ENCODE results near the gene FZR1. TPM values are rescaled to one million over a fixed set of nuclear protein-coding genes. Genes with fewer than 3 reads are reported as not detected.
A peak's percentile ranks its signal among the peaks of the same experiment; 100 is the strongest.

The FZR1 gene
- total and polyA plus RNA-seq, 9 of the 15 experiments (the other 6 are each of a cell fraction or from before 2014, with no cell fraction given), result 0.18 to 48.0 (median 22.2) TPM

DNA sequence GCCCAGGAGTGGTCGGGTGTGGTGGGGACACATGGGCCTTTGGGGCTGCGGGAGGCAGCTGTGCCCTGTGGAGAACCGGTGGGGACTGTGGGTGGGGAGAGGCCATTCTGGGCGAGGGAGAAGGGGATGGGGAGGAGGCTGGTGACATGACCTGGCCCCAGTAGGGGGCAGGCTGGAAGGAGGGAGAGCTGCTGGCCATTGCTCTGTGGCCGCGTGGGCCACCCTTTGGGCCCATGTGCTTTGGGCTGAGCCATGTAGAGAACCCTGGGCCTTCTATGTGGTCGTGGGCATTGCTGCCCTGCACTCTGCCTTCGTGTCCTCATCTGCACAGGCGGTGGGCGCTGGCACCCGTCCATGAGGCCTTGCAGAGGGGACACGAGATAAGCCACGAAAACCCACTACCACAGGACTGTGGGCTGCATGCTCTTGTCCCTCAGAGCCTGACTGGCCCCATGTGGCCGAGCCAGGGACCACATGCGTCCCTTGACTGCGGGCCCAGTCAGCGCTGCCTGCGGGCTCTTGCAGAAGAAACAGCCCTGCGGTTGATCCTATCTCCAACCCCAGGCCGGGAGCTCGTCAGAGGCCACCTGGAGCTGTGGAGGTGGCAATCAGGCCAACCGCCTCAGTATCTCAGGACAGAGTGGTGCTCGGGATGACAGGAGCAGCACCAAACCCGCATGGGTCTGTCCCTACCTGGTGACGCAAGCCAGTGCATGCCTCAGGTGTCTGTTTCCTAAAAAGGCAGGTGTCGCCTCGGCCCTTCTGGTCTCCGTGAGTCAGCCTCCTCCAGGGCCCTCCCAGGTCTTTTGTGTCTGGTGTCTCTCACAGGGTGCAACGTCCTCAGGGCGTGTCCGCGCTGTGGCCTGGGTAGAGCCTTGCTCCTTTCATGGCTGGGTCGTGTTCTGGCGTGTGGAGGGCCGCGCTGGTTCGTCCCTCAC lies 14.3 kb downstream of the FZR1 start (continued):
- TF ChIP-seq, protein P1, sequence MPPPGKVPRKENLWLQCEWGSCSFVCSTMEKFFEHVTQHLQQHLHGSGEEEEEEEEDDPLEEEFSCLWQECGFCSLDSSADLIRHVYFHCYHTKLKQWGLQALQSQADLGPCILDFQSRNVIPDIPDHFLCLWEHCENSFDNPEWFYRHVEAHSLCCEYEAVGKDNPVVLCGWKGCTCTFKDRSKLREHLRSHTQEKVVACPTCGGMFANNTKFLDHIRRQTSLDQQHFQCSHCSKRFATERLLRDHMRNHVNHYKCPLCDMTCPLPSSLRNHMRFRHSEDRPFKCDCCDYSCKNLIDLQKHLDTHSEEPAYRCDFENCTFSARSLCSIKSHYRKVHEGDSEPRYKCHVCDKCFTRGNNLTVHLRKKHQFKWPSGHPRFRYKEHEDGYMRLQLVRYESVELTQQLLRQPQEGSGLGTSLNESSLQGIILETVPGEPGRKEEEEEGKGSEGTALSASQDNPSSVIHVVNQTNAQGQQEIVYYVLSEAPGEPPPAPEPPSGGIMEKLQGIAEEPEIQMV (tag; conservative IDR thresholded peaks at IDR 0.05; ENCODE audit: low read depth), result 0 out of 2 replicates have a peak, but pooled peaks have one; percentile 29
- no peak for TF ChIP-seq POU5F1 (IDR thresholded peaks at IDR 0.05; ENCODE audit: borderline replicate concordance, low read depth, low read length, partially characterized antibody)
- TF ChIP-seq RB1 (IDR thresholded peaks at IDR 0.05; ENCODE audit: low read depth), result peak; percentile 46; the same call in 1 of the 2 replicates
- TF ChIP-seq CTCF (IDR thresholded peaks at IDR 0.05 in 2 of 3, conservative IDR thresholded peaks at IDR 0.05 in 1 of 3; ENCODE audit: insufficient read depth in 2 of 3, low read depth in 1 of 3, low read length in 3 of 3), result peak; percentile 70 to 81 (median 72)
- TF ChIP-seq, protein P2, sequence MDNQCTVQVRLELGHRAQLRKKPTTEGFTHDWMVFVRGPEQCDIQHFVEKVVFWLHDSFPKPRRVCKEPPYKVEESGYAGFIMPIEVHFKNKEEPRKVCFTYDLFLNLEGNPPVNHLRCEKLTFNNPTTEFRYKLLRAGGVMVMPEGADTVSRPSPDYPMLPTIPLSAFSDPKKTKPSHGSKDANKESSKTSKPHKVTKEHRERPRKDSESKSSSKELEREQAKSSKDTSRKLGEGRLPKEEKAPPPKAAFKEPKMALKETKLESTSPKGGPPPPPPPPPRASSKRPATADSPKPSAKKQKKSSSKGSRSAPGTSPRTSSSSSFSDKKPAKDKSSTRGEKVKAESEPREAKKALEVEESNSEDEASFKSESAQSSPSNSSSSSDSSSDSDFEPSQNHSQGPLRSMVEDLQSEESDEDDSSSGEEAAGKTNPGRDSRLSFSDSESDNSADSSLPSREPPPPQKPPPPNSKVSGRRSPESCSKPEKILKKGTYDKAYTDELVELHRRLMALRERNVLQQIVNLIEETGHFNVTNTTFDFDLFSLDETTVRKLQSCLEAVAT (IDR thresholded peaks at IDR 0.05), result peak in 1 of 2 experiments; percentile 69; a peak in 2 of 4 replicates
- TF ChIP-seq FOXM1 (IDR thresholded peaks at IDR 0.05; ENCODE audit: low read depth), result no peak
- TF ChIP-seq FOXM1 (CRISPR knock-in tag; IDR thresholded peaks at IDR 0.05; ENCODE audit: low read depth), result peak; percentile 81; the same call in 1 of the 2 replicates
- no peak for TF ChIP-seq ZNF282 (CRISPR knock-in tag; IDR thresholded peaks at IDR 0.05)
- TF ChIP-seq ZNF232 (CRISPR knock-in tag; IDR thresholded peaks at IDR 0.05), result peak; percentile 96
- TF ChIP-seq, protein P3, sequence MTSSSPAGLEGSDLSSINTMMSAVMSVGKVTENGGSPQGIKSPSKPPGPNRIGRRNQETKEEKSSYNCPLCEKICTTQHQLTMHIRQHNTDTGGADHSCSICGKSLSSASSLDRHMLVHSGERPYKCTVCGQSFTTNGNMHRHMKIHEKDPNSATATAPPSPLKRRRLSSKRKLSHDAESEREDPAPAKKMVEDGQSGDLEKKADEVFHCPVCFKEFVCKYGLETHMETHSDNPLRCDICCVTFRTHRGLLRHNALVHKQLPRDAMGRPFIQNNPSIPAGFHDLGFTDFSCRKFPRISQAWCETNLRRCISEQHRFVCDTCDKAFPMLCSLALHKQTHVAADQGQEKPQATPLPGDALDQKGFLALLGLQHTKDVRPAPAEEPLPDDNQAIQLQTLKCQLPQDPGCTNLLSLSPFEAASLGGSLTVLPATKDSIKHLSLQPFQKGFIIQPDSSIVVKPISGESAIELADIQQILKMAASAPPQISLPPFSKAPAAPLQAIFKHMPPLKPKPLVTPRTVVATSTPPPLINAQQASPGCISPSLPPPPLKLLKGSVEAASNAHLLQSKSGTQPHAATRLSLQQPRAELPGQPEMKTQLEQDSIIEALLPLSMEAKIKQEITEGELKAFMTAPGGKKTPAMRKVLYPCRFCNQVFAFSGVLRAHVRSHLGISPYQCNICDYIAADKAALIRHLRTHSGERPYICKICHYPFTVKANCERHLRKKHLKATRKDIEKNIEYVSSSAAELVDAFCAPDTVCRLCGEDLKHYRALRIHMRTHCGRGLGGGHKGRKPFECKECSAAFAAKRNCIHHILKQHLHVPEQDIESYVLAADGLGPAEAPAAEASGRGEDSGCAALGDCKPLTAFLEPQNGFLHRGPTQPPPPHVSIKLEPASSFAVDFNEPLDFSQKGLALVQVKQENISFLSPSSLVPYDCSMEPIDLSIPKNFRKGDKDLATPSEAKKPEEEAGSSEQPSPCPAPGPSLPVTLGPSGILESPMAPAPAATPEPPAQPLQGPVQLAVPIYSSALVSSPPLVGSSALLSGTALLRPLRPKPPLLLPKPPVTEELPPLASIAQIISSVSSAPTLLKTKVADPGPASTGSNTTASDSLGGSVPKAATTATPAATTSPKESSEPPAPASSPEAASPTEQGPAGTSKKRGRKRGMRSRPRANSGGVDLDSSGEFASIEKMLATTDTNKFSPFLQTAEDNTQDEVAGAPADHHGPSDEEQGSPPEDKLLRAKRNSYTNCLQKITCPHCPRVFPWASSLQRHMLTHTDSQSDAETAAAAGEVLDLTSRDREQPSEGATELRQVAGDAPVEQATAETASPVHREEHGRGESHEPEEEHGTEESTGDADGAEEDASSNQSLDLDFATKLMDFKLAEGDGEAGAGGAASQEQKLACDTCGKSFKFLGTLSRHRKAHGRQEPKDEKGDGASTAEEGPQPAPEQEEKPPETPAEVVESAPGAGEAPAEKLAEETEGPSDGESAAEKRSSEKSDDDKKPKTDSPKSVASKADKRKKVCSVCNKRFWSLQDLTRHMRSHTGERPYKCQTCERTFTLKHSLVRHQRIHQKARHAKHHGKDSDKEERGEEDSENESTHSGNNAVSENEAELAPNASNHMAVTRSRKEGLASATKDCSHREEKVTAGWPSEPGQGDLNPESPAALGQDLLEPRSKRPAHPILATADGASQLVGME (CRISPR knock-in tag; IDR thresholded peaks at IDR 0.05), result no peak
- peak; percentile 92; the same call in 1 of the 2 replicates for TF ChIP-seq IRF1 (CRISPR knock-in tag; IDR thresholded peaks at IDR 0.05; ENCODE audit: borderline replicate concordance)
- peak; percentile 27 for TF ChIP-seq TAF1 (IDR thresholded peaks at IDR 0.05; ENCODE audit: control insufficient read depth, extremely low read depth, insufficient read depth, low read length, severe bottlenecking)
- TF ChIP-seq TGIF2 (CRISPR knock-in tag; IDR thresholded peaks at IDR 0.05), result 0 out of 2 replicates have a peak, but pooled peaks have one; percentile 29
